Measurements from ENCODE around the gene UTS2R.

DNA sequence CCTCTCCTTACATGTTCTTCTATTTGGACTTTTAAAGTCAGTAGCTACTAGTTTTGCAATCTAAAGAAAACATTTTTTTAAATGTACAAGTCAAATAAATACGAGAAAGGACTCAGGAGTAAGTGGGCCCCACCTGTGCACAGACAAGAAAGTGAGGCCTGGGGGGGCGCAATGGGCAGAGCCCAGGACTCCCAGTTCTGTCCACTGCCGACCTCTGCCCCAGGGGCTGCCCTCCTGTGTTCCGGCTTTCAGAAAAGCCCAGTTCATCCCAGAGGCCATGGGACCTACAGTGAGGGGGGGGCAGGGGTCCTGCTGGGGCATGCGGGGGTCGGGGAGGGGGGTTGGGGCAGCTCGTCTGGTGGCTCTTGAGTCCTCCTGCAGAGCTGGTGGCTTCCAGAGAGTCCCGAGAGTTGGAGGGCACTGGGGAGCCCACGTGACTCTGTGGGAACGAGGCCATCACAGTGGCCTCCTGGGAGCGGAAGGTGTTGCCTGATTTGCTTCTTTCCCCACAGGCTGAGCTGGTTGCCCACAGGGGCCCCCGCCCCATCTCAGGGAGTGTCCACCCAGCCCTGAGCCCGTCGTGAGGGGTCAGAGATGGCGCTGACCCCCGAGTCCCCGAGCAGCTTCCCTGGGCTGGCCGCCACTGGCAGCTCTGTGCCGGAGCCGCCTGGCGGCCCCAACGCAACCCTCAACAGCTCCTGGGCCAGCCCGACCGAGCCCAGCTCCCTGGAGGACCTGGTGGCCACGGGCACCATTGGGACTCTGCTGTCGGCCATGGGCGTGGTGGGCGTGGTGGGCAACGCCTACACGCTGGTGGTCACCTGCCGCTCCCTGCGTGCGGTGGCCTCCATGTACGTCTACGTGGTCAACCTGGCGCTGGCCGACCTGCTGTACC is 2.4 kb downstream of the UTS2R start:
- TF ChIP-seq, protein P1, sequence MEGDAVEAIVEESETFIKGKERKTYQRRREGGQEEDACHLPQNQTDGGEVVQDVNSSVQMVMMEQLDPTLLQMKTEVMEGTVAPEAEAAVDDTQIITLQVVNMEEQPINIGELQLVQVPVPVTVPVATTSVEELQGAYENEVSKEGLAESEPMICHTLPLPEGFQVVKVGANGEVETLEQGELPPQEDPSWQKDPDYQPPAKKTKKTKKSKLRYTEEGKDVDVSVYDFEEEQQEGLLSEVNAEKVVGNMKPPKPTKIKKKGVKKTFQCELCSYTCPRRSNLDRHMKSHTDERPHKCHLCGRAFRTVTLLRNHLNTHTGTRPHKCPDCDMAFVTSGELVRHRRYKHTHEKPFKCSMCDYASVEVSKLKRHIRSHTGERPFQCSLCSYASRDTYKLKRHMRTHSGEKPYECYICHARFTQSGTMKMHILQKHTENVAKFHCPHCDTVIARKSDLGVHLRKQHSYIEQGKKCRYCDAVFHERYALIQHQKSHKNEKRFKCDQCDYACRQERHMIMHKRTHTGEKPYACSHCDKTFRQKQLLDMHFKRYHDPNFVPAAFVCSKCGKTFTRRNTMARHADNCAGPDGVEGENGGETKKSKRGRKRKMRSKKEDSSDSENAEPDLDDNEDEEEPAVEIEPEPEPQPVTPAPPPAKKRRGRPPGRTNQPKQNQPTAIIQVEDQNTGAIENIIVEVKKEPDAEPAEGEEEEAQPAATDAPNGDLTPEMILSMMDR (IDR thresholded peaks at IDR 0.05) = no peak
- TF ChIP-seq POLR2AphosphoS5 (IDR thresholded peaks at IDR 0.05) (no peak), EP300 (IDR thresholded peaks at IDR 0.05) (no peak), POLR2A (IDR thresholded peaks at IDR 0.05; ENCODE audit: low read depth) (no peak)

All from esophagus muscularis mucosa (tissue), 4 donors.